Endothelial cell of coronary artery (primary cell): ENCODE measurements around the gene MYO9B. TPM values are rescaled to one million over a fixed set of nuclear protein-coding genes. Genes with fewer than 3 reads are reported as not detected.

Source experiments
- total RNA-seq: library from RNA; depleted of rRNA; stranded (reverse); fragments of >200 nt; gene quantifications from 2 replicates; pipeline ENCODE4 v1.2.3, GENCODE V29; 2014

Gene MYO9B
- total RNA-seq: 47.7 and 58.8 TPM in 2 replicates

GRCh38 chr19:17075035-17075863, at the start of gene MYO9B, which contains the start of gene HAUS8:
MYO9B (plus strand) TSS chr19:17075777; CDS start chr19:17101718, 25,941 bp downstream.
HAUS8 (minus strand) TSS chr19:17075452; CDS start chr19:17075422, 30 bp downstream.

GRCh38 chr19:17026706-17027534, 48.7 kb upstream of the MYO9B start, which contains the start of gene CPAMD8:
CPAMD8 (minus strand) TSS chr19:17026810; CDS start chr19:17026642, 168 bp downstream.

GRCh38 chr19:17215127-17215971, 139.8 kb downstream of the MYO9B start, which contains the start of gene USE1:
USE1 (plus strand) TSS chr19:17215357; CDS start chr19:17215406, 49 bp downstream.

GRCh38 chr19:17226002-17226933, 150.7 kb downstream of the MYO9B start, which contains the start of gene OCEL1:
OCEL1 (plus strand) TSS chr19:17226226; CDS start chr19:17226248, 22 bp downstream.

GRCh38 chr19:17245535-17245984, 170.0 kb downstream of the MYO9B start, which contains the start of gene NR2F6:
NR2F6 (minus strand) TSS chr19:17245919; CDS start chr19:17245220, 699 bp downstream.

Other genes with a start within 250 kb of the MYO9B start
- 39.5 and 66.5 TPM in 2 replicates for gene SIN3B, start 246.4 kb upstream of the MYO9B start, total RNA-seq
- 3.1 and 5.6 TPM in 2 replicates for gene F2RL3, start 186.8 kb upstream of the MYO9B start, total RNA-seq
- gene CPAMD8, start 49.0 kb upstream of the MYO9B start, total RNA-seq: 0.18 and 0.19 TPM in 2 replicates
- 3.4 and 4.0 TPM in 2 replicates for gene HAUS8, start 325 bp upstream of the MYO9B start, total RNA-seq
- gene USE1, start 139.6 kb downstream of the MYO9B start, total RNA-seq: 19.0 and 25.4 TPM in 2 replicates
- gene OCEL1, start 150.4 kb downstream of the MYO9B start, total RNA-seq: 1.8 and 3.2 TPM in 2 replicates
- gene NR2F6, start 170.1 kb downstream of the MYO9B start, total RNA-seq: 31.5 and 46.8 TPM in 2 replicates
- gene USHBP1, start 189.0 kb downstream of the MYO9B start, total RNA-seq: 11.4 and 12.0 TPM in 2 replicates
- gene BABAM1, start 191.7 kb downstream of the MYO9B start, total RNA-seq: 113 and 123 TPM in 2 replicates
- 0.81 and 1.3 TPM in 2 replicates for gene ANKLE1, start 206.1 kb downstream of the MYO9B start, total RNA-seq
- 6.3 and 7.2 TPM in 2 replicates for gene ABHD8, start 227.6 kb downstream of the MYO9B start, total RNA-seq
- 27.8 and 39.0 TPM in 2 replicates for gene MRPL34, start 230.1 kb downstream of the MYO9B start, total RNA-seq
- 25.6 and 30.5 TPM in 2 replicates for gene DDA1, start 233.8 kb downstream of the MYO9B start, total RNA-seq